Articular chondrocyte of knee joint (primary cell): ENCODE results near the gene TRIM48. TPM values are rescaled to one million over a fixed set of nuclear protein-coding genes. Genes with fewer than 3 reads are reported as not detected.

Experiments
- small RNA-seq: library from RNA; depleted of rRNA; stranded (forward); fragments of <200 nt; gene quantifications from one replicate; pipeline ENCODE3, GENCODE V24; 2012
- total RNA-seq: library from RNA; depleted of rRNA; stranded (reverse); fragments of >200 nt; gene quantifications from 2 replicates; pipeline ENCODE4 v1.2.3, GENCODE V29; 2012

Gene TRIM48, protein sequence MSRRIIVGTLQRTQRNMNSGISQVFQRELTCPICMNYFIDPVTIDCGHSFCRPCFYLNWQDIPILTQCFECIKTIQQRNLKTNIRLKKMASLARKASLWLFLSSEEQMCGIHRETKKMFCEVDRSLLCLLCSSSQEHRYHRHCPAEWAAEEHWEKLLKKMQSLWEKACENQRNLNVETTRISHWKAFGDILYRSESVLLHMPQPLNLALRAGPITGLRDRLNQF
- total RNA-seq: not detected in 2 replicates

DNA sequence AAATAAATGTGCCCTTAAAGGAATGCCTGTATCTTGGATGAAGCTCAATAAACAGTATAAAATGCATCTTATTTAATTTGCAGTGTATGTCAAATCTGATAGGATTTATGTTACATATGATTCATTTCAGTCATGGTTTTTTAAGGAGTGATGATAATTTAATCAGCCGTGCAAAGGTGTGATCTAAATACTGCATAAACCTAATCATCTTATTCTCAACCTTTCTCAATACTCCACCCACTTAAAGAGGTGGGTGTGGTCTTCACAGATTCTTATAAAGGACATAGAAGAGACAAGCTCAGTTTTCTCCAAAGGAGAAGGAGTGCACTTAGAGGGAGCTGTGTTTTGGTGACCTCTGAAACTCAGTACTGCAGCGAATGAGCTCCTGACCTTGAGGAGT, at the start of gene TRIM48:
TRIM48 (plus strand) TSS at position 301 of the 400 bp plus-strand sequence. CDS start 113 bp downstream, outside the sequence.

Small RNA genes lying within 50 kb of the gene (small RNA-seq; reads per million reads assigned to genes)
- not detected for gene AP005597.4

Other genes starting within 250 kb of the TRIM48 start
- gene OR4A16, start 81.0 kb downstream of the TRIM48 start, total RNA-seq: not detected in 2 replicates
- gene OR4A15, start 105.8 kb downstream of the TRIM48 start, total RNA-seq: not detected in 2 replicates